CD14-positive monocyte (primary cell): ENCODE results near the gene PRC1. TPM values are rescaled to one million over a fixed set of nuclear protein-coding genes. Genes with fewer than 3 reads are reported as not detected.

Experiments used
- DNase-seq, 3 donors: peaks; one replicate each; pipeline ENCODE4 v3.0.0-alpha.2; 2011 to 2022
- H2AFZ ChIP-seq: 2 replicates; pipeline ENCODE4 v1.6.0; 2012; ENCODE audit warnings: mild to moderate bottlenecking, low read depth, low read length, inconsistent platforms; ENCODE audit not compliant: insufficient read depth, poor library complexity, severe bottlenecking
- H3K27ac ChIP-seq, 2 donors: 1 replicate in 1 of 2; 2 replicates in 1 of 2; pipeline ENCODE4 v1.5.1; 2012 to 2013; ENCODE audit warnings: low read length in 2 of 2, control low read depth in 1 of 2, inconsistent platforms in 1 of 2, low read depth in 1 of 2, mild to moderate bottlenecking in 1 of 2
- H3K27me3 ChIP-seq, 2 donors: one replicate each; pipeline versions ENCODE4 v1.6.0 to v1.6.1; 2011 to 2013; ENCODE audit warnings: low read length in 2 of 2; ENCODE audit not compliant: control insufficient read depth in 2 of 2, insufficient read depth in 2 of 2
- H3K36me3 ChIP-seq, 2 donors: replicated peaks in 1 of 2; 1 replicate in 1 of 2; 2 replicates in 1 of 2; pipeline versions ENCODE4 v1.5.1 to v1.6.1; 2012 to 2013; ENCODE audit warnings: low read length in 2 of 2, control low read depth in 1 of 2, inconsistent platforms in 1 of 2, mild to moderate bottlenecking in 1 of 2; ENCODE audit not compliant: insufficient read depth in 2 of 2, control insufficient read depth in 1 of 2
- H3K4me1 ChIP-seq, 2 donors: 1 replicate in 1 of 2; 2 replicates in 1 of 2; pipeline versions ENCODE4 v1.5.1 to v1.6.1; 2012 to 2013; ENCODE audit warnings: low read length in 2 of 2, control low read depth in 1 of 2, inconsistent platforms in 1 of 2, mild to moderate bottlenecking in 1 of 2, moderate library complexity in 1 of 2; ENCODE audit not compliant: insufficient read depth in 2 of 2, control insufficient read depth in 1 of 2
- H3K4me2 ChIP-seq: replicated peaks from 2 replicates; pipeline ENCODE3; 2012; ENCODE audit warnings: low read length, moderate library complexity, mild to moderate bottlenecking; ENCODE audit not compliant: poor library complexity, severe bottlenecking; ENCODE audit errors: extremely low read depth
- H3K4me3 ChIP-seq, 3 experiments: fragments of 200-600 bp in 1 of 3; sonication (generic) in 1 of 3; replicated peaks in 1 of 3; 1 replicate in 2 of 3; 2 replicates in 1 of 3; pipeline ENCODE4 v1.5.1; 2011 to 2013; ENCODE audit warnings: low read length in 3 of 3, mild to moderate bottlenecking in 3 of 3, control low read depth in 2 of 3, low read depth in 2 of 3, inconsistent platforms in 1 of 3, moderate library complexity in 1 of 3
- H3K79me2 ChIP-seq: 2 replicates; pipeline ENCODE4 v1.6.0; 2012; ENCODE audit warnings: mild to moderate bottlenecking, control low read depth, inconsistent platforms, low read length, moderate library complexity; ENCODE audit not compliant: insufficient read depth
- H3K9ac ChIP-seq: 2 replicates; pipeline ENCODE4 v1.6.0; 2017; ENCODE audit warnings: low read length, mild to moderate bottlenecking; ENCODE audit not compliant: insufficient read depth, poor library complexity, severe bottlenecking
- H3K9me3 ChIP-seq, 2 donors: replicated peaks in 1 of 2; 1 replicate in 1 of 2; 2 replicates in 1 of 2; pipeline versions ENCODE4 v1.5.1 to v1.6.1; 2012 to 2013; ENCODE audit warnings: low read length in 2 of 2, control low read depth in 1 of 2; ENCODE audit not compliant: control insufficient read depth in 1 of 2, insufficient read depth in 1 of 2
- H4K20me1 ChIP-seq: 2 replicates; pipeline ENCODE4 v1.6.0; 2012; ENCODE audit warnings: mild to moderate bottlenecking, low read length, control low read depth, moderate library complexity; ENCODE audit not compliant: insufficient read depth
- H3K27ac Mint-ChIP-seq, 7 donors: one replicate each; pipeline ENCODE4 v1.8.0; 2020; ENCODE audit warnings: mild to moderate bottlenecking in 7 of 7, mixed read lengths in 7 of 7, moderate library complexity in 6 of 7, inconsistent platforms in 2 of 7
- H3K27me3 Mint-ChIP-seq, 3 donors: one replicate each; pipeline ENCODE4 v1.8.0; 2021 to 2022; ENCODE audit warnings: low read depth in 3 of 3, mild to moderate bottlenecking in 3 of 3, mixed read lengths in 3 of 3, moderate library complexity in 3 of 3, inconsistent platforms in 1 of 3
- H3K36me3 Mint-ChIP-seq, 2 donors: one replicate each; pipeline ENCODE4 v1.8.0; 2020; ENCODE audit warnings: mixed read lengths in 2 of 2, inconsistent platforms in 1 of 2, mild to moderate bottlenecking in 1 of 2
- H3K4me1 Mint-ChIP-seq: one replicate; pipeline ENCODE4 v1.8.0; 2020; ENCODE audit warnings: mild to moderate bottlenecking, mixed read lengths
- H3K4me3 Mint-ChIP-seq, 2 donors: one replicate each; pipeline ENCODE4 v1.8.0; 2020; ENCODE audit warnings: mild to moderate bottlenecking in 2 of 2, mixed read lengths in 2 of 2, moderate library complexity in 1 of 2
- H3K9me3 Mint-ChIP-seq, 7 donors: one replicate each; pipeline ENCODE4 v1.8.0; 2020 to 2022; ENCODE audit warnings: mixed read lengths in 7 of 7, mild to moderate bottlenecking in 6 of 7, moderate library complexity in 6 of 7, inconsistent platforms in 2 of 7
- CTCF ChIP-seq: fragments of 200-600 bp; IDR thresholded peaks from one replicate; pipeline ENCODE4 v1.8.0; 2022; ENCODE audit warnings: antibody characterized with exemption, mild to moderate bottlenecking
- WGBS: methylation state at CpG from one replicate; pipeline ENCODE4 v1.1.5; 2013; ENCODE audit warnings: missing lambda C conversion rate; ENCODE audit not compliant: insufficient coverage; 5-methylcytosine and 5-hydroxymethylcytosine counted together
- intact Hi-C, 2 donors: fragments of 100-400 bp; cut with micrococcal nuclease; formaldehyde crosslinking; loops; one replicate each; pipeline versions ENCODE4 v1.15.0 to v1.15.1; 2023
- polyA plus RNA-seq, 3 donors: library from polyadenylated mRNA; depleted of rRNA in 1 of 3; unstranded in 2 of 3; stranded (reverse) in 1 of 3; fragments of 300-500 nt in 2 of 3; fragments of >200 nt in 1 of 3; fragmentation: Illumina TruSeq in 2 of 3; gene quantifications; 1 replicate in 2 of 3; 2 replicates in 1 of 3; pipeline ENCODE4 v1.2.3, GENCODE V29; 2012 to 2021

Gene PRC1
- polyA plus RNA-seq, 3 donors, result 1.6 to 6.9 (median 2.0) TPM

- H3K4me3 ChIP-seq, result no peak overlapping the region
- no peaks in the 10 kb centered on the region for H3K79me2 ChIP-seq
- no peak for TF ChIP-seq CTCF
- DNase-seq, result no peak
- no peaks in the 10 kb centered on the region for H3K27me3 ChIP-seq
- intact Hi-C loops, result no loop called here
- H3K27ac ChIP-seq, result no peak overlapping the region
- peaks cover 75 to 93% of the 10 kb centered on the region in 2 donors for H3K36me3 ChIP-seq
- no peak overlapping the region for H2AFZ ChIP-seq
- Mint-ChIP-seq H3K27me3 (no peaks in the 10 kb centered on the region), H3K27ac (peak overlapping the region in 1 of 7 donors; percentile 16), H3K9me3 (peaks cover 0 to 4% (median 0%) of the 10 kb centered on the region in 7 donors), H3K36me3 (peaks cover 79 to 93% of the 10 kb centered on the region in 2 donors), H3K4me3 (no peak overlapping the region), H3K4me1 (peaks cover 10% of the 10 kb centered on the region)
- H3K9me3 ChIP-seq, result no peaks in the 10 kb centered on the region
- peaks cover 8 to 13% of the 10 kb centered on the region in 2 donors for H3K4me1 ChIP-seq
- H3K4me2 ChIP-seq, result no peak overlapping the region
- no peaks in the 10 kb centered on the region for H4K20me1 ChIP-seq
- no peak overlapping the region for H3K9ac ChIP-seq
- WGBS, result 86% methylated on average over 8 of the region's 8 CpGs
Measured at GRCh38 chr15:90946941-90947576, 47.3 kb downstream of the PRC1 start.

GRCh38 chr15:90946538-90946937, 47.8 kb downstream of the PRC1 start:
- Mint-ChIP-seq H3K36me3 (peaks cover 78 to 93% of the 10 kb centered on the region in 2 donors), H3K4me1 (peaks cover 10% of the 10 kb centered on the region), H3K9me3 (peaks cover 0 to 4% (median 0%) of the 10 kb centered on the region in 7 donors), H3K4me3 (no peak overlapping the region), H3K27ac (no peak overlapping the region), H3K27me3 (no peaks in the 10 kb centered on the region)
- Histone ChIP-seq H3K27me3 (no peaks in the 10 kb centered on the region), H2AFZ (no peak overlapping the region), H3K4me2 (no peak overlapping the region), H3K4me1 (peaks cover 8 to 13% of the 10 kb centered on the region in 2 donors), H3K27ac (no peak overlapping the region), H3K79me2 (no peaks in the 10 kb centered on the region), H4K20me1 (no peaks in the 10 kb centered on the region), H3K9ac (no peak overlapping the region), H3K4me3 (no peak overlapping the region), H3K36me3 (peaks cover 73 to 93% of the 10 kb centered on the region in 2 donors), H3K9me3 (no peaks in the 10 kb centered on the region)
- intact Hi-C loops, result no loop called here
- DNase-seq, result no peak
- over 99% methylated on average over 12 of the region's 16 CpGs for WGBS
- no peak for TF ChIP-seq CTCF
